Kidney (tissue), 14 donors: ENCODE results near the gene BARX1. TPM values are rescaled to one million over a fixed set of nuclear protein-coding genes. Genes with fewer than 3 reads are reported as not detected.

Experiments used
- DNase-seq, 5 donors: peaks; one replicate each; pipeline ENCODE4 v3.0.0-alpha.2; 2013 to 2020
- FAIRE-seq: peaks from 2 replicates; lab custom pipeline; 2012; peaks lifted over from hg19 to GRCh38; lab: Jason Lieb, UNC
- H3K27ac ChIP-seq, 2 donors: one replicate each; pipeline ENCODE4 v1.7.0; 2013; ENCODE audit warnings: low read depth in 2 of 2, low read length in 2 of 2, inconsistent platforms in 1 of 2
- H3K27me3 ChIP-seq: one replicate; pipeline ENCODE4 v1.7.1; 2013; ENCODE audit warnings: low read length, inconsistent platforms; ENCODE audit not compliant: control insufficient read depth, insufficient read depth
- H3K36me3 ChIP-seq, 3 donors: one replicate each; pipeline versions ENCODE4 v1.7.0 to v1.7.1; 2013; ENCODE audit warnings: low read length in 3 of 3, control low read depth in 1 of 3, inconsistent platforms in 1 of 3; ENCODE audit not compliant: insufficient read depth in 3 of 3, control insufficient read depth in 2 of 3
- H3K4me1 ChIP-seq, 3 donors: one replicate each; pipeline versions ENCODE4 v1.7.0 to v1.7.1; 2013; ENCODE audit warnings: low read length in 3 of 3, inconsistent platforms in 1 of 3, low read depth in 1 of 3; ENCODE audit not compliant: control insufficient read depth in 2 of 3, insufficient read depth in 2 of 3
- H3K4me3 ChIP-seq, 3 donors: one replicate each; pipeline versions ENCODE4 v1.7.0 to v1.8.1; 2013; ENCODE audit warnings: low read length in 3 of 3, control low read depth in 1 of 3, inconsistent platforms in 1 of 3
- H3K9ac ChIP-seq, 3 donors: one replicate each; pipeline versions ENCODE4 v1.7.0 to v1.7.1; 2013; ENCODE audit warnings: low read length in 3 of 3, control low read depth in 1 of 3, inconsistent platforms in 1 of 3
- H3K9me3 ChIP-seq, 3 donors: one replicate each; pipeline versions ENCODE4 v1.7.0 to v1.7.1; 2013; ENCODE audit warnings: low read length in 3 of 3, control low read depth in 1 of 3, inconsistent platforms in 1 of 3; ENCODE audit not compliant: control insufficient read depth in 2 of 3, insufficient read depth in 1 of 3
- CTCF ChIP-seq: IDR thresholded peaks from 3 replicates; pipeline ENCODE4 v1.5.1; 2012; ENCODE audit warnings: mild to moderate bottlenecking, moderate library complexity, borderline replicate concordance; ENCODE audit not compliant: insufficient read depth; ENCODE audit errors: extremely low read depth
- intact Hi-C: fragments of 100-400 bp; cut with DNase I; formaldehyde crosslinking; loops from one replicate; pipeline ENCODE4 v1.11.1; 2022
- polyA plus RNA-seq: library from polyadenylated mRNA; stranded (reverse); fragments of 350-450 nt; fragmentation: Illumina TruSeq; extraction: RNeasy Lipid Tissue Mini Kit (QIAGEN cat#74804); gene quantifications from one replicate; pipeline ENCODE4 v1.2.3, GENCODE V29; 2014; ENCODE audit warnings: low read depth, low replicate concordance; ENCODE audit not compliant: insufficient read depth
- total RNA-seq: library from RNA; stranded (reverse); fragmentation: NEBNext Ultra II Directional; extraction: Animal tissue kit (Norgen Biotek cat#: 25700); gene quantifications from one replicate; pipeline ENCODE4 v1.2.1, GENCODE V29; 2021
- donor health status: control.
- donor health status: control.
- donor health status: control.
- donor health status: control.
- donor health status: control.
- donor health status: DM: yes; HTN: yes; CAD: no.
- donor health status: Normal renal cell carcinoma (clear cell type).

Gene BARX1
- total and polyA plus RNA-seq, 2 donors from 2014 or later: not detected

- Histone ChIP-seq H3K4me1 (no peaks in the 10 kb centered on the region), H3K4me3 (no peak overlapping the region), H3K9ac (no peak overlapping the region), H3K27ac (no peak overlapping the region), H3K27me3 (peaks cover 2% of the 10 kb centered on the region), H3K9me3 (no peaks in the 10 kb centered on the region), H3K36me3 (no peaks in the 10 kb centered on the region)
- no peak for TF ChIP-seq CTCF
- intact Hi-C loops: no loop called here
- DNase-seq (no peak), FAIRE-seq (no peak)
Observed at GRCh38 chr9:93937193-93937592, 18.0 kb downstream of the BARX1 start.

- no peak for TF ChIP-seq CTCF
- DNase-seq: no peak
- Histone ChIP-seq H3K27me3 (no peaks in the 10 kb centered on the region), H3K4me3 (no peak overlapping the region), H3K9ac (no peak overlapping the region), H3K4me1 (no peaks in the 10 kb centered on the region), H3K9me3 (no peaks in the 10 kb centered on the region), H3K36me3 (no peaks in the 10 kb centered on the region), H3K27ac (no peak overlapping the region)
- FAIRE-seq: no peak
- intact Hi-C loops: no loop called here
Observed at GRCh38 chr9:93931905-93932304, 23.2 kb downstream of the BARX1 start.

GRCh38 chr9:93930070-93930469 is 25.1 kb downstream of the BARX1 start:
- Histone ChIP-seq H3K27ac (no peak overlapping the region), H3K4me1 (no peaks in the 10 kb centered on the region), H3K9me3 (no peaks in the 10 kb centered on the region), H3K36me3 (no peaks in the 10 kb centered on the region), H3K27me3 (no peaks in the 10 kb centered on the region), H3K9ac (no peak overlapping the region), H3K4me3 (no peak overlapping the region)
- intact Hi-C loops: no loop called here
- TF ChIP-seq CTCF: no peak
- no peak for DNase-seq
- no peak for FAIRE-seq

GRCh38 chr9:93929231-93929630 is 25.9 kb downstream of the BARX1 start:
- no peaks in the 10 kb centered on the region for H3K27me3 ChIP-seq
- H3K9ac ChIP-seq: no peak overlapping the region
- TF ChIP-seq CTCF: no peak
- DNase-seq (no peak), FAIRE-seq (no peak)
- no peak overlapping the region for H3K4me3 ChIP-seq
- no peaks in the 10 kb centered on the region for H3K9me3 ChIP-seq
- intact Hi-C loops: no loop called here
- no peak overlapping the region for H3K27ac ChIP-seq
- H3K4me1 ChIP-seq: no peaks in the 10 kb centered on the region
- no peaks in the 10 kb centered on the region for H3K36me3 ChIP-seq
